NCI-H1436 treated with DMSO at 0.1 percent for 48 hours (cell line): ENCODE results near the gene FRMPD1.
"Not testable (repeated sequence)": the region's sequence is repeated elsewhere in the genome, so short reads cannot be mapped to it uniquely, and the experiment has no call there.

ENCODE experiments used
- DNase-seq: peaks from one replicate; lab custom pipeline; 2025; lab: John Stamatoyannopoulos, UW

FRMPD1 gene

GRCh38 chr9:37650873-37651768 lies at the start of gene FRMPD1:
Gene FRMPD1, plus strand, starts transcription at chr9:37650954. Its CDS starts 41,688 bp downstream, at chr9:37692642.
- no peak for DNase-seq

GRCh38 chr9:37602061-37602460 lies 48.7 kb upstream of the FRMPD1 start:
- not testable (repeated sequence) for DNase-seq

GRCh38 chr9:37602817-37603216 lies 47.9 kb upstream of the FRMPD1 start:
- no peak for DNase-seq

- no peak for DNase-seq
Observed at GRCh38 chr9:37604296-37604695, 46.5 kb upstream of the FRMPD1 start.

GRCh38 chr9:37608250-37608649 lies 42.5 kb upstream of the FRMPD1 start:
- no peak for DNase-seq

- DNase-seq, result no peak
Observed at GRCh38 chr9:37609735-37610397, 40.9 kb upstream of the FRMPD1 start.

- DNase-seq, result no peak
Observed at GRCh38 chr9:37611014-37611413, 39.7 kb upstream of the FRMPD1 start.

- DNase-seq, result no peak
Observed at GRCh38 chr9:37611961-37612360, 38.8 kb upstream of the FRMPD1 start.

- DNase-seq, result no peak
Observed at GRCh38 chr9:37617161-37617560, 33.6 kb upstream of the FRMPD1 start.

GRCh38 chr9:37617832-37618231 lies 32.9 kb upstream of the FRMPD1 start:
- peak; percentile 3 for DNase-seq

GRCh38 chr9:37618817-37619216 lies 31.9 kb upstream of the FRMPD1 start:
- DNase-seq, result no peak

- no peak for DNase-seq
Observed at GRCh38 chr9:37619806-37620205, 30.9 kb upstream of the FRMPD1 start.

GRCh38 chr9:37620396-37620795 lies 30.4 kb upstream of the FRMPD1 start:
- no peak for DNase-seq

- DNase-seq, result no peak
Observed at GRCh38 chr9:37621273-37622121, 29.3 kb upstream of the FRMPD1 start.

GRCh38 chr9:37622462-37622861 lies 28.3 kb upstream of the FRMPD1 start:
- no peak for DNase-seq

- no peak for DNase-seq
Observed at GRCh38 chr9:37623267-37623666, 27.5 kb upstream of the FRMPD1 start.

- DNase-seq, result no peak
Observed at GRCh38 chr9:37624073-37624472, 26.7 kb upstream of the FRMPD1 start.

- no peak for DNase-seq
Observed at GRCh38 chr9:37625036-37625757, 25.6 kb upstream of the FRMPD1 start.

- no peak for DNase-seq
Observed at GRCh38 chr9:37625758-37626147, 25.0 kb upstream of the FRMPD1 start.

GRCh38 chr9:37626708-37627292 lies 24.0 kb upstream of the FRMPD1 start:
- no peak for DNase-seq

- DNase-seq, result no peak
Observed at GRCh38 chr9:37632479-37632878, 18.3 kb upstream of the FRMPD1 start.
